Kidney glomerular epithelial cell (primary cell): Measurements from ENCODE around the gene YIPF7.

Experiments
- DNase-seq: peaks from one replicate; lab custom pipeline; 2025; lab: John Stamatoyannopoulos, UW

YIPF7 gene

GRCh38 chr4:44623676-44624075 lies 27.7 kb downstream of the YIPF7 start:
- DNase-seq: no peak

- no peak for DNase-seq
Measured at GRCh38 chr4:44616621-44617020, 34.8 kb downstream of the YIPF7 start.

- no peak for DNase-seq
Measured at GRCh38 chr4:44583393-44583792, 68.0 kb downstream of the YIPF7 start.

- DNase-seq: no peak
Measured at GRCh38 chr4:44580231-44580630, 71.2 kb downstream of the YIPF7 start.

GRCh38 chr4:44578954-44579353 lies 72.5 kb downstream of the YIPF7 start:
- DNase-seq: no peak
